HG03066 (cell line): ENCODE results near the gene MYRIP.
"Not testable (repeated sequence)": the region's sequence is repeated elsewhere in the genome, so short reads cannot be mapped to it uniquely, and the experiment has no call there.

ENCODE experiments used
- ATAC-seq: cut with Tn5 transposase; IDR thresholded peaks from one replicate; pipeline ENCODE4 v1.9.1; 2021; ENCODE audit warnings: low read depth; ENCODE audit not compliant: unreplicated experiment

Gene MYRIP

DNA sequence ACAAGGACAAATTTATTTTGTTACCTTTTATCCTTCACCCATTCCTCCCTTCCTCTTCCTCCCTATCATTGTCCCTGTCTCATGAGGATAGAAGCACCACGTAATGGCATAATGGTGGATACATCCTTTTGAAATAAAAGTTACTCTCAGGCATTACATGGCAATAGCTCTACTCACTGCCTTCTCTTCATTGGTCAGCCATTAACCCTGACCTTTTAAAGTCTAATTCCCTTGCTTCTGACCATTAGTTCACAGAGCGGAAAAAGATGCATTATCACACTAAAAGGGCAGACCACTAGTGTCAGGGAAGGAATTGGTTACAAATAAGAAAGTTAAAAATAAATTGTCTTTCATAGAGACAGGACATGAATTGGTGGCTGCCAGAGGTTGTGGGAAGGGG lies 445.5 kb downstream of the MYRIP start:
- ATAC-seq: no peak

DNA sequence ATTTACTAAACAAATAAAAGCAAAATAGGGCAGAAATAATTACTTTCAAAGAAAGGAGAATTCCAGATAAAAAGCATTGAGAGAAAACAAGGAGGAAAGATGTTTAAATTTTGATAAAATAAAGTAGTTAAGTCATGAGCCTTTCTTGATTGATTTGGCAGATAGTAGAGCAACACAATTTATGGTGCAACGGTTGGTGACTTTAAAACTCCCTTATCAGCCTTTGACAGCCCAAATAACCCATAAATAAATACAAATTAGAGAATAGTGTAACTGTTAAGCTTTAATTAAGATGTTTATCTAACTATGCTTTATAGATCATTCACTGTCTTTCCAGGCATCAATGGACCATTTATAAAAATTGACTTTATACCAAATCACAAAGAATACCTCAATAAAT lies 446.1 kb downstream of the MYRIP start:
- no peak for ATAC-seq

DNA sequence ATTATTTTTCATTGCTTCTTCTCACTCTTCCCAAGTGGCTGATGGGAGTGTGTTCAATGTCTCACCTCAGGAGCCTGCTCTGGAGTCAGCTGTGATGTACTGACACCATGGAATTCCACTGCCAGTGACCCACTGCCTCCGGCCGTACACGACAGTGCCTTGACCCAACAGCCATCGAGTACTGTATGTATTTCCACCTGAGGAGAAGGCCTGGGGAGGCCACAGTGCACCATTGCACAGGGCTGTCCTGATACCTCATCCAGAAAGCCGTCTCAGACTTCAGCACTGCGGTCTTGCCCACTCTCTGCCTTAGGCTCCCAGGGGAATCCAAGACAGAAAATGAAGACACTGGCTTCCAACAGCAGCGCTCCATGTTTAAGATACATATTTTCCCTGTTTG lies 448.7 kb downstream of the MYRIP start:
- no peak for ATAC-seq

DNA sequence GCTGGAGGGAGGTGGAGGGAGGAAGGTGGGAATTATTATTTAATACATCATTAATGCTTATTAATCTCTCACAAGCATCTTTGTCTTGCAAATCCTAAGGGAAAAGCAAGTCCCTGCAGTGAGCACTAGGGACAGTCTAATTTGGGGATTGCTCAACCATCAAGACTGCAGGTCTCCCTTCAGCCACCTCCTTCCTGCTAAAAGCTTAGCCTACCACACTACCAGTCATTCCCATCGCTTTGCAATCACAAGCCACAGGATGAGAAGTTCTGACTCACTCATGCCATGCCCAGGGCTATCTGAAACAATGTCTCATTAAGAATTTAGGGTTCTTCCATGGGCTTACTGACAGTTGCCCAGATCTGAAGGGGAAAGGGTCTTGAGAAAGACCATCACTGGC lies 449.1 kb downstream of the MYRIP start:
- ATAC-seq: no peak

DNA sequence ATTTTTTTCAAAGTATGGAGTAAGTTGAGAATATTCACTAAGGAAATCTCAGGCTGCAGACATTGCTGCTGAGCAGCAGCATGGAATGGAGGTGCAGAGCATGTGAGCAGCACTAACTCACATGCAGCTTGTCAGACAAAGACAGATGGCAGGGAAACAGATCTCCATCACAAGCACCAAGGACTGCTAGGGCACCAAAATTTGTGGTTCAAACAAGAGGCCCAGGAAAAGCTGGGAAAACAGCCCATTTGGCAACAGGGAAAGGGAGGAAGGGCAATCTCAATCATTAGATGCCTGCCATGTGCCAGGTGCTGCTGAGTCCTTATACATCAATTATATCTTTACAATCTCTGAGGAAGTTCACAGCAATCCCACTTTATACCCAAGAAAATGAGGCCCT lies 452.9 kb downstream of the MYRIP start:
- ATAC-seq: no peak

DNA sequence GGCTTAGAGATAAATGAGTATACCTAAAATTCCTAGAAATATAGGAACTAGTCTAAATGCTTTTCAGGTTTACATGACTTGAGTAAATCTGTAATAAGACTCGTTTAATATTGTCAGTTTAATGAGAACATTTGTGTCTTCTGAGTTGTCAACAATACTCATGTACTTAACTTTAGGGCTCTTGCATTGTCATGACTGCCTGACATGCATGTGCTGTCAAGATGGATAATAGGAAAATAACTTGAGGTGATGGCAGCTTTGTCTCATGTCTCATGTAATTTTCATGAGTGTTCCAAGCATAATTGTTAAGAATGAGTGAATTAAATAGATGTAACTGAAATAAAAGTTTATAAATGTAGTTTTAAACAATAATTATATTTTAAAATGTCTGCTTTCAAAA lies 455.0 kb downstream of the MYRIP start:
- ATAC-seq: no peak

DNA sequence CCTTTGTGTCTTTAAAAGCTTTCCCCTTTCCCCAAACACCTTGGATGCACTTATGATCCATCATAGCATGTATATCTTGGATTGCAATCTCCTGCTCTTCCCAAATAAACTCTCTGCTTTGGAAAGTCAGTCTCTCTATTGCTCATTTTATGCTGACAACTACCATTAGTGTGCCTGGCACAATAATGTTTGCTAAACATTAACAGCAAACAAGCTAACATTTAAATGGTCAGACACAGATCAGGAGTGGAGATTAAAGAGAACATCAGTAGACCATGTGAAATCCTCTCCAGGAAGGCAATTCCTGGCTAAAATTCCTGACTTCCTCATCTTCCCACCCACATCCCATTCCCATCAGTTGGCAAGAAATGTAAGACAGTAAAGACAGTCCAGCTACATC lies 455.8 kb downstream of the MYRIP start:
- ATAC-seq: no peak

DNA sequence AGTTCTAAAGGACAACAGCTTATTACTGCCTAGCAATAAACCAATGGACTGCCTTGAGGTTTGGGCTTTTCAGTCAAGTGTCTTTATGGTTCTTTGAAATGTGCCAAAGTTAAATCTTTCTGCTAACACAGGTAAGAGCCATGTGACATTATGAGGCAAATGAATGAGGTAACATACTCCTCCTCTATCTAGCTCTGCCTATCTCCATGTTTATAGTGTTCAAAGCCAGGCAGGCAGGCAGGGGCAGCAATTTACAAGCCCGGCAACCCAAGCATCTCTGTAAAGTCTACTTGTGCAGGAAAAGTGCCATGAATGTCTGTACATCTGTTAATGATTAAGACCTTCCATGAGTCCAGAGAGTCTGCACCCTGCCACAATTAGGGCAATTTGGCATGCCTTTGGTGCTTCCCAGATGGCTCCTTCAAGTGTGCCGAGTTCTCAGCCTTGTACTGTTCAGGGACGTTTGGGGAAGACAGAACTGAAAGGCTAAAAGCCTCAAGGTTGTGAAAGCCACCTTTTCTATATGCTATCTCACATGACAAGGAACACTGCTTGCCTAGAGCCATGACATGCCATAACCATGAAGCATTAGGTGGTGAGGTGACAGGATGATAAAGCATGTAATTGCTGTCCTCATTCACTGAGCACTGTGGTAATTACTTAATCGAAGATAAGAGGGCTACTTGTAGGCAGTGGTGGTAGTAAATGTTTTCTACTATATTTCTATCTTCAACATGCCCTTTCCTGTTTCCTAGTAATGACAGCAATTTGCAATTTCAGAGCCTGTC lies 458.7 kb downstream of the MYRIP start:
- ATAC-seq: no peak

DNA sequence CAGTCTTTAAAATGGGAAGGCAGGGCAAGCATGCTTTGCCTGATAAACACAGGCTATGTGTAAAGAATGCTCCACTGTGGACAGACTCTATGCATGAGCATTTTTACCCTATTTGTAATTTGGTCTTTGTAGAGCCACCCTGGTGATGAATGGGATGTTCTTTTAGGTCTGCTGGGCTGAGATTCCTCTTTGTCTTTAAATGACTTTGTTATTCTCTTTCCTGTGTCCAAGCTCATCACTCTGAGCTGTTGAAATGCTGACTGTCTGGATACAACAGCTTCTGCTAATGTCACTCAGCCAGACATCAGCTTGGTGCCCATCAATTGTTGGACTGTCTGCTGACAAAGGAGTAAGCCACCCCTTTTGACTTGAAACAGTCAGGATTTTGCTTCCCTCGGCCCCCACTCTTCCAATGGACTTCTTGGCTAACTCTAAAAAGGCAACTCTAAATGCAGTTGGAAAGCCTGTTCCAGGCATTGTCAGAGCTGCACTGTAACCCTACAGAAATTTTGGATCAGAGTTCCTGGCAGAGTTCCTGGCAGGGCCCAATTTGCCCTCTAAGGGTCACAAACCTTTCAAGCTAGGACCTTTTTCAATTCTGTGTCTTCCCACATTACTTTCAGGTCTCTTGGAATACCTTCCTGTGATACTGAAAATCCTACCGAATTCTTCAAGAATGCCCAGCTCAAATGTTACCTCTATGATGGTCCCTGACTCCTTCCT lies 459.6 kb downstream of the MYRIP start:
- ATAC-seq: no peak

DNA sequence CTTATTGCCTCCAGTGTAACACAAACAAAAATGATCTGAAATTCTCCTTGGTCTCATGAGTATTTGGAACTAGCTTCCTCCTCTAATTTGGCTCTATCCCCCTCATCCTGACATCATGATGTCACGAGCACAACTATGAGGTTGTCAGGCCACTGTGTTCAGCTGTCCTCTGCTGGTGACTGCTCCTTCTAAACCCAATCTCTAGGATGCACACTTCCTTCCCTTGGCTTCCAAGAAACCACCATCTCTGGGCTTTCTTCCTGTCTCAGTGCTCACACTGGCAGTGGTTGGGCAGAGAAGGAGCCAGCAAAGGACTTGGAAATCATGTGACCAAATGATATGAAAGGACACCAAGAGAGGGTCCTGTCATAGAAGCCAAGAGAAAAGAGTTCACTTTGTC lies 469.4 kb downstream of the MYRIP start:
- no peak for ATAC-seq

DNA sequence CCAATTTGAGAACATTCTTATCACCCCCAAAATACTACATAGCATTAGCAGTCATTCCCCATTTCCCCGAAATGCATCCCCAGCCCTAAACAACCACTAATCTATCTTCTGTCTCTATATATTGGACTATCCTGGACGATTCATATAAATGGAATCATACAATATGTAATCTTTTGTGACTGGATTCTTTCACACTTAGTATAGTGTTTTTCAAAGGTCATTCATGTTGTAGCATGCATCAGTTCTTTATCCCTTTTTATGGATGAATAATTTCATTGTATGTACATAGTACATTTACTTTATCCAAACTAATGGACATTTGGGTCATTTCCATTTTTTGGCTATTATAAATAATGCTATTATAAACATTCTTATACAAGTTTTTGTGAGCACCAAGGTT lies 472.6 kb downstream of the MYRIP start:
- ATAC-seq: no peak

DNA sequence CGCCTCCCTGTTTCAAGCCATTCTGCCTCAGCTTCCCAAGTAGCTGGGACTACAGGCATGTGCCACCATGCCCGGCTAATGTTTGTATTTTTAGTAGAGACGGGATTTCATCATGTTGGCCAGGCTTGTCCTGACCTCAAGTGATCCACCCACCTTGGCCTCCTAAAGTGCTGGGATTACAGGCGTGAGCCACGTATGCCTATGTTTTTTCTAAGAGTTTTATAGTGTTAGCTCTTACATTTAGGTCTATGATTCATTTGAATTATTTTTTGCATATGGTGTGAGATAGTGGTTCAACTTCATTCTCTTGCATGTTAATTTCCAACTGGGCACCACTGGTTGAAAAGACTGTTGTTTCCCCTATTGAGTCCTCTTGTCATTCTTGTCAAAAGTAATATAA lies 473.6 kb downstream of the MYRIP start:
- ATAC-seq: not testable (repeated sequence)

DNA sequence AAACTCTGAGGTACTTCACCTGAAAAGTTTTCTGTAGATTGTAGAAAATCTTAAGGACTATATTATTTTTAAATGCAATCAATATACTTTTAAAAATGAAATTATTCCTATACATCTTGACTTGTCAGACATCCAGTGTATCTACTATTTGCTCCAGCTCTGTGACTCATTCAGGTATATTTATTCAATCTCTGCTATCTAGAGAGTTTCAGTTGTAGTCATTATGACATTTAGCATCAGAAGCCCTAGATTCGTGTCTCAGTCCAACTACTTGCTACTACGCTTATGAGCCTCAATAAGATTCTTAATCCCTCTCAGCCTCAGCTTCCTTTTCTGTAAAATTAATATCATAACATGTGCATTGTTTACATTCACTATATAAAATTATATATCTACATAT lies 477.8 kb downstream of the MYRIP start:
- ATAC-seq: no peak

DNA sequence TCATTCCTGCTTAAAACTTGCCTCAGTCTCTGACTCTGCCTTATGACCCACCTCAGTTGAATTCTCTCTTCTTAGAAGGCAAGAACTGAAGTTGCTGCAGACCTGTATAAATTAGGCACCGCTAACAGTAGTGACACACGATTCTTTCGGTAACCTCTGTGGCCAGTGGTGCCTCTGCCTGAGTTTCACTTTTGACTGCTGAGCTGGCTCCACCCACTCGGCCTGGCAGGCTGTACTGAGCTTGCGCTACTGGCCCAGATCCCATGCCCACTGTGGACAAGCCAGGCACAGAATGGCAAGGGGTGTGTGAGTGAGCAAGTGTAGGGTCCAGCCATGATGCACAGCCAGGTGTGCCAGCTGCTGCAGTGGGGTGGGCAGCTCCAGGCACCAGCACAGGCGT lies 481.0 kb downstream of the MYRIP start:
- no peak for ATAC-seq

DNA sequence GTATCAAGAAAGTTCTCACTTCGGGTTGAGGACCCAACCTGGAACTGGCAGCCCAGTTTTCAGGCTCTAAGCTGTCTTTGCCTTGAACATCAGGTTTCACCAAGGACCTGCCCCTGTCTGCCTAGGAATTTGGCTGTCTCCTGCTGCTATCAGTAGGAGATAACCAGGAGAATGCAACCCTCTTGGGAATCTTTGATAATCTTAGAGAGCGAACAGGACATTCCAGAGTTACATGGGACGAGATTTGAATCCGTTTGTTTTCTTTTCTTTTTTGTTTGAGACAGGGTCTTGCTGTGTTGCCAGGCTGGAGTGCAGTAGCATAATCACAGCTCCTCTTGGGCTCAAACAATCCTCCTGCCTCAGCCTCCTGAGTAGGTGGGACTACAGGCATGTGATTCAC lies 482.1 kb downstream of the MYRIP start:
- no peak for ATAC-seq

DNA sequence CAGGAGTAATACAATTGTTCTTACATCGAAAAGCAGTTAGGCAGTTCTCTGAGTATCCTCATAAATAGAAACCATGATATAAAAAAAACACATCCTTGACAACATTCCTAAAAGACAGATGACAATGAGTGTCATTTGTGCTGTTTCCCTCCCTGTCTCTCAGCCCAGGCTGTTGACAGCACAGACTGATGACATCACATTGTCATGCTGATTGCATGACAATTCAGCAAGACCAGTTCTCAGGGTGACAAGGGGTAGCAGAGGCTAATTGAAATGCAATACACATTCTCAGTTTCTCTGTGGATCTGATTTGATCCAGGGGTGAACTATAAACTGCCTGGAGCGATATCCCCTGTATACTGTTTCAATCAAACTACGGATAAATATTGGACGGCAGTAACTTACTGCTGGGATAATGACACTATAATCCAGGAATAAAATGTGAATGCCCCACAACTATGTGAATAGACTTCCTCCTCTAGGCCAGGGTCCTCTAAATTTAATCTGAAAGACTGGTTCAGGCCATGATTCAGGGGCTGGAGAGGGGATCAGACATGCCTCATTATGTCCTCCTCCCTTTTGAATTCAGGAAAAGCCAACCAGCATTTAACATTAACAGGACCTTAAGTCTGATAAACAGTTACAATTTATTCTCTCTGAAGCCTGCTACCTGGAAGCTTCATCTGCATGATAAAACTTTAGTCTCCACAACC lies 483.4 kb downstream of the MYRIP start:
- no peak for ATAC-seq

DNA sequence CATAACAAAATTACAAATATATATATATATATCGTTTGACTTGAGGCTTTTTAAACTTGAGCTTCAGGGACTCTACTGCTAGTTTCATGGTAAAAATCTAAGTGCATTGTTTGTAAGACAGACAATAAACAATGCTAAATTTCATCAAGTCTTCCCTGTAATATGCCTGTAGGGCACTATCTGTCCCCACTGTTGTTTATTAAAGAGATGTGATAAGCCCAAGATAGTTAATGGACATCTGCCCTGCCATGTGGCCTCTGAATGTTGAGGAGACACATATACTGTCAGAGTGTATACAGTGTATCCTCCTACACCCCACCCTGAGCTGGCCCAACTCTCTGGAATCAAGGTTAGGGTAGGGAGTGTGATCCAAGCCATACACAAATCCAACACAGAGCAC lies 485.0 kb downstream of the MYRIP start:
- no peak for ATAC-seq

DNA sequence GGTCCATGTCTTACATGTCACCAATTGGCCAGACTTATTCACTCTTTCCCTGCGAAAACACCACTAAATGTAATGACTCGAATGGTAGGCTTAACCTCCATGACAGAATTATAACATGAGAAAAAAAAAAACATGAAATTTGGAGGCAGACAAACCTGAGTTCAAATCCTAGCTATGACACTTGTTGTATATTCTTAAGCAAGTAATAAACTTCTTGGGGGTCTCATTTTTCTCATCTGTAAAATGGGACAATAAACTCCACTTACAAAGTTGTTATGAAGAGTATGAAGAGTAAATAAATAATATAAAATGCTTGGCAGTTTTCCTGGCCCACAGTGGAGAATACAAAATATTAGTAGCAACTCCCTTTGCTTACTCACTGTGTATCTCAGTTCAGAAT lies 488.7 kb downstream of the MYRIP start:
- no peak for ATAC-seq

DNA sequence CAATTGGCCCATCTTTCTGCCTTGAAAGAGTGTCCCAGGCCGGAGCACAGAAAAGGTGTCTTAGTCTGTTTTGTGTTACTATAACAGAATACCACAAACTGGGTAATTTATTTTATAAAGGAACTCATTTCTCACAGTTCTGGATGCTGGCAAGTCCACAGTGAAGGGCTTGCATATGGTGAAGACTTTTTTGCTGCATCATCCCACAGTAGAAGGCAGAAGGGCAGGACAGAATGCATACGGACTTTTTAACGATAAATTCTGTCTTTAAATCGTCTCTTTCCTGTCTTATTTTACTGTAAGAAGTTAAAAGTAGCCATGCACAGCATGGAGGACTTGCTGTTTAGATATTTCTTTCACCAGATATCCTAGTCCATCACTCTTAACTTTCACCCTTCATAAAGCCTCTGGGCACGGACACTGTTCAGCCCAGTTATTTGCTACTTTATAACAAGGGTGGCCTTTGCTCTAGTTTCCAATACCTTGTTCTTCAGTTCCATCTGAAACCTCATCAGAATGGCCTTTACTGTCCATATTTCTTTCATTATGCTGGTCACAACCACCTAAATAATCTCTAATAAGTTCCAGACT lies 489.8 kb downstream of the MYRIP start:
- no peak for ATAC-seq

DNA sequence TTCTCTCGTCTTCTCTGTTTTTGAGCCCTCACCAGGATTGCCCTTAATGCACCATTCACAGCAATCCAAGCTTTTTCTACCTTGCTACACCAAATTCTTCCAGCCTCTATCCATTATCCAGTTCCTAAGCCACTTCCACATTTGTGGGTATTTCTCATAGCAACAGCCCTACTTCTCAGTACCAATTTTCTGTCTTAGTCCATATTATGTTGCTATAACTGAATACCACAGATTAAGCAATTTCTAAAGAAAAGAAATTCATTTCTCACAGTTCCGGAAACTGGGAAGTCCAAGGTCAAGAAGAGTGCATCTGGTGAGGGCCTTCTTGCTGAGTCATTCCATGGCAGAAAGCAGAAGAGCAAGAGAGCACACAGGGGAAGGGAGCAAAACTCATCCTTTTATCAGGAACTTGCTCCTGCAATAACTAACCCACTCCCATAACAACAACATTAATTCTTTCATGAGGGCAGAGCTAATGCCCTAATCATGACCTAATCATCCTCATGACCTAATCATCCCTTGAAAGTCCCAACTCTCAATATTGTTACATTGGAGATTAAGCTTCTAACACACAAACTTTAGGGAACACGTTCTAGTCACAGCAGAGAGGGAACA lies 490.4 kb downstream of the MYRIP start:
- no peak for ATAC-seq

DNA sequence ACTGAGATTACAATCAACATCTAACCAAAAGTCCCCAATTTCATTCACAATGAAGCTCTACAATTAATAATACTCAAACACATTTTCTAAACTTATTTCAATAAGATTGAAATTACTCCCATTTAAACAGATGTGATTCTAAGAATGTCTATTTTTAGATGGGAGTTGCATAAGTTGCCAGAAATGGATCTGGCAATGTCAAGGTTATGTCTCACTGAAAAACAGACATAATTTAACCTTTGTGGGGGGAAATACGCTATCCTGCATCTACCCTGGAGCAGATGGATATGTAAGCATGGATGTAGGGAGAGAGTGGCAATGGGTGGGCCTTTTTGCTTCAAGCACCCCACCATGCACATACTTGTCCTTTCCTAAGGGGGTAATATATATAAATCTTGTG lies 493.4 kb downstream of the MYRIP start:
- ATAC-seq: no peak
